NCI-H345 treated with DMSO at 0.1 percent for 48 hours (cell line): ENCODE measurements around the gene HAT1.
"Not testable (repeated sequence)": the region's sequence is repeated elsewhere in the genome, so short reads cannot be mapped to it uniquely, and the experiment has no call there.

Source experiments
- DNase-seq: peaks from one replicate; lab custom pipeline; 2025; ENCODE audit not compliant: unreplicated experiment; lab: John Stamatoyannopoulos, UW

HAT1 gene

GRCh38 chr2:171922230-171923022, at the start of gene HAT1:
TSS of gene HAT1 (plus strand) at chr2:171922461. CDS start at chr2:171922501, 40 bp downstream.
- peak; percentile 98 for DNase-seq

DNA sequence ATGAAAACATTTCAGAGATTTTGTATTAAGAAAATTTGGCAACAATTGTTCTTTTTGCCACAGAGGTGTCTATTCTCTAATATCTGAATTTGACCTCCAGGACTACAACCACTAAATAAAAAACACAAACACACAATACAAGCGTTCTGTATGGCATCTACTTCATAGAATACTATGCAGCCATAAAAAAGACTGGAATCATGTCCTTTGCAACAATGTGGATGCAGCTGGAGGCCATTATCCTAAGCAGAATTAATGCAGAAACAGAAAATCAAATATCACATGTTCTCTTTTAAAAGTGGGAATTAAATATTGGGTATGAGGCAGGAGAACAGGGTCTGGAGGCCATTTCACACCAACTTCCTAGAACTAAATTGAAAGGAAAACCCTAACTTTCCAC, 47.7 kb upstream of the HAT1 start:
- DNase-seq = no peak

DNA sequence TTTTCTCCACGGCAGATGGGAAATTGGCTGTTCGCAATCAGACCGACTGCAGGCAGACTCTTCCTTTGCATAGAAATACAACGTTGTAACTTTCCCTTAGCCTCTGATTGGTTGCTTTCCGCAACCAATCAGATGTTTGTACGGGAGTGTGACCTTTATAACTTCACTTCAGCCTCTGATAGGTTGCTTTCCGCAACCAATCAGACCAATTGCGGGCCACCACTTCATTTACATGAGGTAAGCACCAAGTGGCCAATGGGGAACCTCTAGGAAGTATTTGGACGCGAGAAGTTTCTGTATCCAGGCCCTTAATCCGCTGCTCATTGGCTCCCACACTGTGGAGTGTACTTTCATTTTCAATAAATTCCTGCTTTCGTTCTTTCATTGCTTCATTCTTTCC, 47.3 kb upstream of the HAT1 start:
- no peak for DNase-seq

DNA sequence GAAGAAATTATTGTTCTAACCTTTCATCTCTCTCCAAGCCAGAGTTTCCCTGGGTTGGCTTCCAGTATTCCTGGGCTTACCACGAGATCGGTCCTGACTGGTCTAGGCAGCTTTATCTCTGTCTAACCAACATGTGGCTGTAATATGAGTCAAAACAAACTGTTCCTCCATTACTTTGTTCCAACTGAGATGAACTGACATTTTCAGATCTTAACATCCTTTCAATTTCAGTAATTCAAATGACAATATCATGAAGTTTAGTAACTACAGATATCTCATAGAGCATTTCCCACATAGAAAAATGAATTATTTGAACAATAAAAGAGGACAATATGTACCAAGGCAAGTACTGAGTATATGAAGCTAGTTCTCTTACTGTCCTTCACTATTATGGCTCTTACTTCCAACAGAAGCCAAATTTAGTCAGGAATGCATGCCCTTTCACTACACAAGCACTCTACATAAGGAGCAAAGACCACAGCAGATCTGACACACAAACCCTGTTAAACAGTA, 43.7 kb upstream of the HAT1 start:
- no peak for DNase-seq

GRCh38 chr2:171879865-171880264, 42.4 kb upstream of the HAT1 start:
- no peak for DNase-seq

DNA sequence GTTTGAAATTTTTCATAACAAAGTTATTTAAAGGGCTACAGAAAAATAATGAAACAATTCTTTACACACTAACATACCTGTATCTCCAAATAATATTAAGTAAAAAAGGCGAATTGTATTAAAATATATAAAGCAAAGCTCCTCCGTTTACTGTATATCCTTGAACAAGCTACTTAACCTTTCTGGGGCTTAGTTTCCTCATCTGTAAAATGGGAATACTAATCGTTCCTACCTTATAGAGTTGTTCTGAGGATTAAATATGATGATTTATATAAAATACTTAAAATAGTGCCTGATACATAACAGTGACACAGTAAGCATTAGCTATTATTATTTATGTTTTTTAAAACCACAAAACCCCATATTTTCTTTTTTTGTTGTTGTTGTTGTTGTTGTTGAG, 41.5 kb upstream of the HAT1 start:
- DNase-seq = no peak

GRCh38 chr2:171882089-171882769, 40.0 kb upstream of the HAT1 start:
- DNase-seq = no peak

DNA sequence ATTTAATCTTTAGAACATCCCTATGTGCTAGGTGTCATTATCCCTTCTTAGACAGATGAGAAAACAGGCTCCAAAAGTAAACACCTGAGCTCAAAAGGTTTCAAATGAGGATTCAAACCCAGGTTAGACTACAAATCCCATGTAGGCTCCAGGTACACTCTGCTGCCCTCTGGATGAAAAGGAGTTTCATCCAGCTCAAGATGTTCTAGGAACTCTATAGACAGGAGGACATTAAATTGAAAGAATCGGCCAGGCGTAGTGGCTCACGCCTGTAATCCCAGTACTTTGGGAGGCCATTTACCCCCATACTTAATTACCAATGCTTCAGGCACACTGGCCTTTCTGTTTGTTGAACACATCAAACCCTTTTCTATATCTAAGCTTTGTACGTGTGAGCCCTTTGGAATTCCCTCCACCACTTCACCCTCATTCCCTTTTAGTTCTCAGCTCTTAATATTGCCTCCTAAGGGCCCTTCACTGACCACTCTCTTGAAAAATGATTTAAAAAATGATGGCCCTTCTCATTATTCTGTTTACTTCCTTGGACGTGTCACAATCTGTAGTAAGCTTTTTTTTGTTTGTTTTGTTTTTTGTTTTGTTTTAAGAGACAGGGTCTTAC, 38.9 kb upstream of the HAT1 start:
- DNase-seq = no peak

DNA sequence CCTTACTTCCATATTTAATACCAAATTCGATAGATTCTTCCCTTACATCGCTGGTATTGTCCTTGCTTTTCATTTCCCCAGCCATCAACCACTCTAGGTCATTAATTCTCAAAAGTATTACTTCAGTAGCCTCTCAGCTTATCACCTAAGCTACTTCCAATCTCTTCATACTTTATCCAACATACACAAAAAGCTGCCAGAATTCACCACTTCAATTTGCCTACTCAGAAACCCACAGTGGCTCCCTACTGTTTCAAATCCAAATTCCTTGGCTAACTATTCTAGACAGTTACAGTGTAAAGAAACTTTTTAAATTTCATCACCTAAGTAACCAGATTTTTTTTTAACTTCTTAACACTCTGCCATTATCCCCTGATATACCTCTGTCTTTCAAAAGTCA, 32.9 kb upstream of the HAT1 start:
- DNase-seq = no peak

DNA sequence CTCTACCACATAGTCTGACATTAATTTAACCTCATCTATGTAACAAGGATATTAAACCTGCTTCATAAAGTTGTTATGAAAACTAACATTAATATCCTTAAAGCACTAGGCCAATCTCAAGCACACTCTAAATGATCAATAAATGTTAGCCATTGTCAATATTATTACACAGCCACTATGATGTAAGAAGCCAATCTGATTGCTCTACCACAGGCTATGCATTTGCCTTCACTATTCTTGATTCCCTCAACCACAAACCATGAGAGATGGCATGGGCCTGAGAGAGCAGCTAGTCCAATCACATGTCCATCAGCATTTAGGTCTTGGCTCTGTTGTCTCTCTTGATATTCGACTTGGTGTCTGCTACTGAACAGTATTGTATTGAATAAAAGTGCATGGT, 32.5 kb upstream of the HAT1 start:
- DNase-seq = no peak

DNA sequence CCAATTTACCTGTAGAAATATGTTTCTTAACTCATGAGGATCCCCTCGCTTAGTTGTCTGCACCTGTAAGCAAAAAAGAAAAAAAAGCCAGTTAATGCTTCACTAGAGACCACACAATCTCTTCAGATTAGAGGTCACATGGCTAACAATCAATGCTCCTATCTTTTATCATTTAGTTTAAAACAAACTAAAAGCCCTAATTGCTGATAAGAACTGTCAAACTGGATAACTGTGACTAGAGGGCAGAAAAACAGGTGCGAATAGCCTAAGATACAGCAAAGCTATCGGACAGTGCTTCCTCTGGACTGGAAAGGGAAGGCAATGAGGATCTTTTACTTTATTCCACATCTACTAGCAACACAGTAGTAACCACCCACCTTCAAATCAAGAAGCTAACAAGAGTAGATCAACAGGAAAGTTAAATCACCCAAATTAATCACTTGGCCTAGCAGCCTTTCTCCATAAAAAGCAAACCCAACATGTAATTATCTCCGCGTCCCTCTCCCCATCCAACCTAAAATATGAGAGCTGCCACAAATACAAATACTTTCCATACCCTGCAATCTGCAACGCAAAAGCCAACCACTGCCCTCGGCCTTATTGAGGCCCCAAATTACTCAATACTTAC, 29.0 kb upstream of the HAT1 start:
- no peak for DNase-seq

DNA sequence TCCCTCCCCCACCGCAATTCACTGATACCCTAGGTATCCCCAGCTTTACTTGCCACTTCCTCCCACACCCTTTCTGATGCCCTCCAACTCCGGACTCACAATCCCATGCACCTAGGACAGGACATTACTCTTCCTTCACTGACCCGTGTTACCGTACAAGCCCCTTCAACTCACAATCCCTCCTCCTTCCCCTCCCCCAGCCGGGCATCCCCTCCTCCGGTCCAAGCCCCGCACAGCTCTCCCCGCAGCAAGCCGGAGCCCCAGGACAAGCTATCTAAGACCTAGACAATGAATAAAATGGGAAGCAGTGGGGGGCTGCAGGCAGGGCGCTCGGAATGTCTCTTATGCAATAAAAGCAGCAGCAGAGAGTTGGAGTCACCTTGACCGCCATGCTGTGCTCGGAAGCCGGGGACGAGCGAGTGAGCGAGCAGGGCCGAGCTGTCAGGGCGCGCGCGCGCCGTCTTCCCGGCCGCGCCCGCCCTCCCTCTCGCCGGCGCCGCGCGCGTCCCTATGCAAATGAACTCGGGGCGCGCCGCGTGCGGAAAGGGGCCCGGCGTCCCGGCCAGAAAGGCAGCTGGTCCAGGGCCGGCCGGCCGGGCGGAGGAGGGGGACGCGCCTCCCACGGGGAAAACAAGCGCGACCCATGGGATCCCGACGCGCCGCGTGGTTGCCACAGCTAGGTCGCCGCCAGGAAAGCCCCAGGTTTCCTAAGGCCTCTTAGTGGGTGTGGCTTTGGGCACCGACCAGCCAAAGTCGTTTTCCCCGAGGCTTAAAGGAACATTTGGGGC, 28.2 kb upstream of the HAT1 start, which contains the start of gene SLC25A12:
Gene SLC25A12 (minus strand): TSS at position 421 of the 788 bp plus-strand sequence. CDS start 30 bp downstream, at position 391.
- DNase-seq = peak; percentile 59

DNA sequence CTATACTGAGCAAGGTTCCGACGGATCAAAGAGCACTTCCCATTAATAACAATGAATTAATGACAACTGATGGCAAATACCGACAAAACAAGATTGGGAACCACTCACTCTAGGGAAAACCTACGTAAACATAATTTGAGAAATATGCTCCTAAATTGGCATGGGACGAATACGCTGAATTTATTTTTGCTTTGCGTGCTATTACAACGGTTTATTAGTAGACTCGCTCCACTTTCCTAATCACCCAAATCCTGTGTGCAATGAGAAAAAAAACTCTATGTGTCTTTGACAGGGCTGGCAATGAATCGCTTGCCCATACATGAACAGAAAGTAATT, 27.7 kb upstream of the HAT1 start:
- no peak for DNase-seq

- DNase-seq = no peak
These were observed 26.5 kb upstream of the HAT1 start for GRCh38 chr2:171895786-171896185.

- DNase-seq = not testable (repeated sequence)
These were observed 22.5 kb upstream of the HAT1 start for GRCh38 chr2:171899623-171900282.

DNA sequence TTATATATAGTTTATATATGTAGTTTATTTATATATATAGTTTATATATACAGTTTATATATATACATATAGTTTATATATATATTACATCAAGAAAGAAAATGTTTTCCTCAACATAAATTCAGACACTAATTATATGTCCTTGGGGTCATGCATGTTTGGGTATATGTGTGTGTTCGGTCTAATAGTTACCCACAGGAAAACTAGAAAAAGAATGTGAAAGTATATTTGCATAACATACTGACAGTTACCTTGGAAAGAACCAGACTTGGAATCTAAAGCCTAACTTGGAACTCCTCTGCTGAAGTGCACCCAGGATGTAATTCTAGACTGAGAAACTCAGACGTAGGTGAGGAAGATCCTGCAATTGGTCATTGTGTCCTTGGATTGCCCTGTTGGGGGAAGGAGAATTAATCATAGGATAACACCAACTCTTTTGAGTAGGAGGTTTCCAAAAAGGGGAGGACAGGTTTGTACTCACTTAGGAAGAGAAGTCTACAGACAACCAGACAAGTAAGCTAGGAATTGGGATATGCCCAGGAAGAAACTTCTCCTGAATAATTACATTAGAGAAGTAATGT, 19.3 kb upstream of the HAT1 start:
- no peak for DNase-seq

- no peak for DNase-seq
These were observed 14.0 kb upstream of the HAT1 start for GRCh38 chr2:171908235-171908634.

DNA sequence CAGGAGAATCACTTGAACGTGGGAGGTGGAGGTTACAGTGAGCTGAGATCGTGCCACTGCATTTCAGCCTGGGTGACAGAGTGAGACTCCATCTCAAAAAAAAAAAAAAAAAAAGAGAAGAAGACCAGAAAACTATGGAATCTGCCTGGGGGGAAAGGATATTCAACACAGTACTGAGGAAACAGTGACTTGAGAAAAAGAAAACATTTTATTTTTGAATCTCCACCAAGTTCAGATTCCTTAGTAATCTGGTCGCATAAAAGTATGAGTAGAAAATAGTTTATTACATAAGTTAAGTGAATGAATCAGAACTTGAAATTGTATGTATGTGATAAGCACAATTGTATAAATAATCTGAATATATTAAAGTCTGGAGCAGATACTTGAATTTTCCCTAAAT, 13.0 kb upstream of the HAT1 start:
- no peak for DNase-seq

DNA sequence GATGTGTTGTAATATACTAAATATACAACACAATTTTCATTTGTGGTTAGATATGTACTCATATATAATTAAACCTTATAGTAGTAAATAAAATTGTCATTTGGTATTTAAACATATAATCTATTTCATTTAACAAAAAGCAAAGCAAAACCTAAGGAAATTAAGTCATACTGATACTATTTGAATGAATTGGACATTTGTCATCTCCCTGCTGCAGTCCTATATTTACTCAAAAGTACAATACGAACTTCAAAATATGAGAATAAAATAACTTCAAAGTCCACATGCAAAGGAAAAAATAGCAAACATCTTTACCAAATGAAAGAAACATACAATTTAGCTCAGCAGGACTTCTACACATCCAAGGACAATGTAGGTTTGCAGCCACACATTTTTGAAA, 11.8 kb upstream of the HAT1 start:
- no peak for DNase-seq

GRCh38 chr2:171913517-171913916, 8.7 kb upstream of the HAT1 start:
- no peak for DNase-seq
